ENCODE data around the gene FAAH.

DNA sequence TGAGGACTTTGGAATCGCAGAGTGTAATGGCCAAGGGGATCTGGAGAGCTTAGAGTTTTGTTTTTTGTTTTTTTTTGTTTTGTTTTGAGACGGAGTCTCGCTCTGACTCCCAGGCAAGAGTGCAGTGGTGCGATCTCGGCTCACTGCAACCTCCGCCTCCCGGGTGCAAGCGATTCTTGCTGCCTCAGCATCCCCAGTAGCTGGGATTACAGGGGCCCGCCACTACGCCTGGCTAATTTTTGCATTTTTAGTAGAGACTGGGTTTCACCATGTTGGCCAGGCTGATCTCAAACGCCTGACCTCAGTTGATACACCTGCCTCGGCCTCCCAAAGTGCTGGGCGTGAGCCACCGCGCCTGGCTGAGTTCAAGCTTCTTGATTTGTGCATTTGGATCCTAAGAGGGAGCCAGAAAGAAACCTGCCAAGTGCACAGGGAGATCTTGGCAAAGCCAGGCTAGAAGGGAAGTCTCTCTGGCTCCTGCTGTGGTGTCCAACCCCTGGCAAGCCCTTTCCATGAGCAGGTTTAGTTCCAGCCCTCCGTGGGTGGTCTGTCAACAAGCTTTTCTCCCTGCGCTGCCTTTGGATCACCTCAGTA lies 852 bp downstream of the FAAH start:
- TF ChIP-seq, protein P1, sequence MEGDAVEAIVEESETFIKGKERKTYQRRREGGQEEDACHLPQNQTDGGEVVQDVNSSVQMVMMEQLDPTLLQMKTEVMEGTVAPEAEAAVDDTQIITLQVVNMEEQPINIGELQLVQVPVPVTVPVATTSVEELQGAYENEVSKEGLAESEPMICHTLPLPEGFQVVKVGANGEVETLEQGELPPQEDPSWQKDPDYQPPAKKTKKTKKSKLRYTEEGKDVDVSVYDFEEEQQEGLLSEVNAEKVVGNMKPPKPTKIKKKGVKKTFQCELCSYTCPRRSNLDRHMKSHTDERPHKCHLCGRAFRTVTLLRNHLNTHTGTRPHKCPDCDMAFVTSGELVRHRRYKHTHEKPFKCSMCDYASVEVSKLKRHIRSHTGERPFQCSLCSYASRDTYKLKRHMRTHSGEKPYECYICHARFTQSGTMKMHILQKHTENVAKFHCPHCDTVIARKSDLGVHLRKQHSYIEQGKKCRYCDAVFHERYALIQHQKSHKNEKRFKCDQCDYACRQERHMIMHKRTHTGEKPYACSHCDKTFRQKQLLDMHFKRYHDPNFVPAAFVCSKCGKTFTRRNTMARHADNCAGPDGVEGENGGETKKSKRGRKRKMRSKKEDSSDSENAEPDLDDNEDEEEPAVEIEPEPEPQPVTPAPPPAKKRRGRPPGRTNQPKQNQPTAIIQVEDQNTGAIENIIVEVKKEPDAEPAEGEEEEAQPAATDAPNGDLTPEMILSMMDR (IDR thresholded peaks at IDR 0.05): no peak
- no peak for TF ChIP-seq REST (IDR thresholded peaks at IDR 0.05; ENCODE audit: insufficient read depth in 1 of 2, low read depth in 2 of 2, low read length in 1 of 2)
- no peak for TF ChIP-seq SIN3A (IDR thresholded peaks at IDR 0.05; ENCODE audit: borderline replicate concordance, insufficient read depth, low read depth, low read length)
- no peak for TF ChIP-seq POLR2AphosphoS5 (IDR thresholded peaks at IDR 0.05; ENCODE audit: low read depth, low read length)

Measured in Panc1 (cell line).